ENCODE measurements around the gene CNTNAP2.
"Not testable (repeated sequence)": the region's sequence is repeated elsewhere in the genome, so short reads cannot be mapped to it uniquely, and the experiment has no call there.

CNTNAP2 gene

GRCh38 chr7:146150153-146150552, 33.6 kb downstream of the CNTNAP2 start:
- DNase-seq, result no peak

DNA sequence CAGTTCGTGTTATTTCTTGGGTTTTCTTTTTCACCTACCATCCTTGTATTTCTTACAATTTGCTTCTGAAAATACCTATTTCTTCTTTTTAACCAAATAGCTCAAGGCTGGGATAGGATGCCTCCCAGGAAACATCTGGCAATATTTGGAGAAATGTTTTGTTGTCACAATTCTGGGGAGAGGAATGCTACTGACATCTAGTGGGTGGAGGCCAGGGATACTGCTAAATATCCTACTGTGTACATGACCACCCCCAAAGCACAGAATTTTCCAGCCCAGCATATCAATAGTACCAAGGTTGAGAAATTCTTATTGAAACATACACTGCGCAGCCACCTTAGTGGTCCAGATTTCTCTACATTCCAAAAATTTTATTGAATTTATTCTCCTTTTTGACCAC, 55.5 kb downstream of the CNTNAP2 start:
- DNase-seq, result no peak

- DNase-seq, result no peak
Measured at GRCh38 chr7:146175716-146176115, 59.1 kb downstream of the CNTNAP2 start.

DNA sequence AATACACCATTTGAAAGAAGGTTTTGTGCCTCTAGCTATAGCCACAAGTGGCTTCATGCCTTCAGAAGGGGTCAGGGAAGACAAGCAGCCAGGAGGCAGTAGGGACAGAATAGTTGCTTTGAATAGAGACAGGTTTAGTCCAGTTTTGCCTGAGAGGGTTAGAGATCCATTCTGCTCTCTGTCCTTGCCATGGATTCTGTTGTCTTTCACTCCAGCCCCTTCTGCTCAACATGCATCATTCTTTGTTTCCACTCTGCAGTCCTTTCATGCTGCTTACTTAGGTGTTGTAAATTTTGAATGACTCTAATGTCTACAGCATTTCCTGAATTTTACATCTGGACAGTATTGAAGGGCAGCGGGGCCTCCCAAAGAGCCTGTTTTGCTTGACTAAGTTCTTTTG, 60.3 kb downstream of the CNTNAP2 start:
- DNase-seq, result no peak

GRCh38 chr7:146177301-146177700, 60.7 kb downstream of the CNTNAP2 start:
- DNase-seq, result no peak

- DNase-seq, result no peak
Measured at GRCh38 chr7:146185844-146186243, 69.2 kb downstream of the CNTNAP2 start.

- DNase-seq, result not testable (repeated sequence)
Measured at GRCh38 chr7:146191428-146191827, 74.8 kb downstream of the CNTNAP2 start.

- DNase-seq, result no peak
Measured at GRCh38 chr7:146201945-146202344, 85.3 kb downstream of the CNTNAP2 start.

GRCh38 chr7:146206270-146206669, 89.7 kb downstream of the CNTNAP2 start:
- no peak for DNase-seq

DNA sequence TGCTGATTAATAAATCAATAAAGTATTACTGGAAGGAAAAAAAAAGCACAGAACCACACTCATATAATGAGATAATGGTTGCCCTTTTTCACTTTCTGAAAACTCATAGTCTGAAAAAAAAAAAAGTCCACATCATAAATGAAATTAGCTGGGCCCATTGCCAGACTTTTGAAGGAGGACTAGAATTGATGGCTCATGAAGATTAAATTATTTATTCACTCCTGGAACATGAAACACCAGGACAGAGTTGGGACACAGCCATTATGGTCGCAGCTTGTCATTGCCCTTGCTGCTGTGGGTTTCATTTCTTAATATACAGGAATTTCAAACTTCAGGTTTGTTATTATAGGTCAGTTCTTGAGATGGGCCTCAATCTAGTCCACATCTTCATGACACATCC, 91.9 kb downstream of the CNTNAP2 start:
- no peak for DNase-seq

- no peak for DNase-seq
Measured at GRCh38 chr7:146214842-146215241, 98.2 kb downstream of the CNTNAP2 start.

- DNase-seq, result no peak
Measured at GRCh38 chr7:146216396-146217041, 99.9 kb downstream of the CNTNAP2 start.

DNA sequence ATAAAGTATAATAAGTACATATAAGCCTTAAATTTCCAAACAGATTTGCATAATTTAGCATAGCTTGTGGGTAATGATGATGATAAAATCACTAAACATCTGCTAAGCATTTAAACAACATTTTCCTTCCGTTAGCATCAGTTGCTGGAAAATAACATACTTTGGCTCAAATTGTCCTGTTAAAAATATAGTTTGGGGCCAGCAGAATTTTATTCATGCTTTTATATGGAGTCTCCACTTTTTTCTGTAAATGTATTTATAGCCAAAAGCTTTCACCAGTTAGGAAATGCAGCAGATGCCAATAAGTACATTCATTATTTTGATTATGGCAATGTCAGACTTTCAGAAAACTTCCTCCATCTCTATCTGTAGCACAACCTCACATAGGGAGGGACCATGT, 107.2 kb downstream of the CNTNAP2 start:
- DNase-seq, result no peak

- no peak for DNase-seq
Measured at GRCh38 chr7:146232604-146233003, 116.0 kb downstream of the CNTNAP2 start.

GRCh38 chr7:146235195-146235594, 118.6 kb downstream of the CNTNAP2 start:
- no peak for DNase-seq

DNA sequence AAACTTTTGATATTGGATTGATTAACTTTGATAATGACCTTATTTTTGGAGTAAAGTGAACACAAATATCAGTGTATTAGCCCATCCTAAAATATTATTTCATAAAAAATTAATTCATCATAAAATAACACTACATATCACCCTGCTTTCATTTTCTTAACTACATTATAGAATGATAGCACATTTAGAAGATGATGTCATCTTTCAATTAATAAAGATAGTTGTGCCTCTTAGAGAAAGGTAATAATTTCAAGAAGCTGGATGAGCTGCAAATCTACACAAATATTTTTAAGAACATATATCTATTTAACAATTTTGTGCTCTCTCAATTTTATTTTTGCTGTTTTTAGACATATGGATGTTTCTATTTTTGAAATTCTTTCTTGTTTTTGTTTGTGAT, 126.1 kb downstream of the CNTNAP2 start:
- DNase-seq, result no peak

- not testable (repeated sequence) for DNase-seq
Measured at GRCh38 chr7:146247991-146248390, 131.4 kb downstream of the CNTNAP2 start.

- not testable (repeated sequence) for DNase-seq
Measured at GRCh38 chr7:146248744-146249143, 132.1 kb downstream of the CNTNAP2 start.

DNA sequence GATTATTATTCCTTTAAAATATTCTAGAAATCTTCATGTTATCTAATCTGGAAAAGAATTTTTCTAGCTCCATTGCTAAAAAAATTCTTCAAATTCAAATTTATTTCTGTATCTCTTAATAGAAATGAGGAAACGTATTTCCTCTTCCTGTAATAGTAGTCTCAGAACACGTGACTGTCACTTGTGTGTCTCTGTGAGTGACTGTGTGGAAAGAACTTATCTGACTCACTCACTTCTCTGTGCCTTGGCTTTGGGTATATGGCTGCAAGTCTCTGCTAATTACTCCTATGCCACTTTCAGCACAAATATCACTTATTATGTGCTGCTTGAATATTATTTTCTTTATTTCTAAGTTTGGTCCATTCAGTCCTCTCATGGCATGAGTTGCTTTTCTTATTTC, 132.7 kb downstream of the CNTNAP2 start:
- DNase-seq, result no peak

GRCh38 chr7:146255609-146256008, 139.0 kb downstream of the CNTNAP2 start:
- DNase-seq, result no peak

DNA sequence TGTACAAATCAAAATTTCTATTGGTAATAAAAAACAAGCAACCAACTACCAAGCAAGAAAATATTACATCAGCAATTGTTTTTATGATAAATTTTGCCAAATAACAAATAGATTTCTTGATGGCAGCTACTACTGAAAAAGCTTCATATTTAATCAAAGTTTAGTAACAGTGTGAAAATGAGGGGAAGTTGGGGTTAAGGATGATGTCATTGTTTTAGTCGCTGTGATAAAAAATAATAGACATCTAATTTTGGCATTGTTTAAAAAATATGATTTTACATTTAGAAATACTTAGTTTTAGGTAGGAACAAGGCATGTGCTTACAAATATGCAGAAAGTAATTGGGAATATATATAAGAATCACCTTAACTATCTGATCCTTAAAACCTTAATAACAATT, 145.9 kb downstream of the CNTNAP2 start:
- no peak for DNase-seq

DNA sequence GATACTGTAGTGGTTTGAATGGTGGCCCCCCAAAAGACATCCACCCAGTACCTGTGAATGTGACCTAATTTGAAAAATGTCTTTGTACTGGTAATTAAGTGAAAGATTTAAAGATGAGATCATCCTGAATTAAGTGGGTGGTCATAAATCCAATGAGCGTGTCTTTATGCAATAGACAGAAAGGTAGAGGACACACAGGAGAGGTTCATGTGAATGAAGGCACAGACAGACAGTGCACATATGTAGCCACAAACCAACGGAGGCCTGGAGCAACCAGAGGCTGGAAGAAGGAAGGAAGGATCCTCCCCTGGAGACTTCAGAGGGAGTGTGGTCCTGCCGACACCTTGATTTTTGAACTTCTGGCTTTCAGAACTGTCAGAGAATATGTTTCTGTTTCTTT, 160.3 kb downstream of the CNTNAP2 start:
- no peak for DNase-seq

- no peak for DNase-seq
Measured at GRCh38 chr7:146285418-146285817, 168.8 kb downstream of the CNTNAP2 start.

GRCh38 chr7:146290746-146291145, 174.1 kb downstream of the CNTNAP2 start:
- DNase-seq, result no peak

DNA sequence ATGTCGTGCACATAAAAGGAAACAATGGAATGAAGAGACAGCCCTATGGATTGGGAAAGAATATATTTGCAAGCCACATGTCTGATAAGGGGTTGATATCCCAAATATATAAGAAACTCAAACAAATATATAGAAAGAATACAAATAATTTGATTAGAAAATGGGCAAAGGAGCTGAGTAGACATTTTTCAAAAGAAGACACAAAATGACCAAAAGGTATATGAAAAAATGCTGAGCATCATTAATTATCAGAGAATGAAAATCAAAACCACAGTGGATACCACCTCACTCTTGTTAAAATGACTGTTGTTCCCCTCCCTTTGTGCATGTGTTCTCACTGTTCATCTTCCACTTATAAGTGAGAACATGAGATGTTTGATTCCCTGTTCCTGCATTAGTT, 175.3 kb downstream of the CNTNAP2 start:
- DNase-seq, result no peak

DNA sequence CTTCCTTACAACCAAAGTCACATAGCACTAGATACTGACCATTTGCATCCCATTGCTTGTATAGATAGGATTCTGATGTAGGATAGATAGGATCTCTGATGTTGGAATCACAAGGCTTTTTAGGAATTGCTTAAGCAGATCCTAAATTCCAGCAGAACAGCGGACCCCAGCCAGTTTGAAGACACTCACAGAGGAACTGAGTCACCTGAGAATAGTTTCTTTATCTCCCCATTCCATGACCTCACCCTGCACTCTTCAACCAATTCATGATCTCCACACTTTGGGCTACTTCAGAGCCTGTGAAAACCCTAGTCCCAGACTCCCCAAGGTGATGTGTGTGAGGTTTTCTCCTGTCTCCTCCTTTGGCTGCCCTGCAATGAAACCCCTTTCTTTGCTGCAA, 179.4 kb downstream of the CNTNAP2 start:
- DNase-seq, result no peak
